Measurements from ENCODE around the gene ADGRG4.
"Not testable (repeated sequence)": the region's sequence is repeated elsewhere in the genome, so short reads cannot be mapped to it uniquely, and the experiment has no call there.

The ADGRG4 gene

GRCh38 chrX:136300721-136301120 lies at the start of gene ADGRG4:
TSS of gene ADGRG4 (plus strand) at chrX:136300963. CDS start at chrX:136308778, 7,815 bp downstream.
- not testable (repeated sequence) for H3K27ac ChIP-seq

- no peak for TF ChIP-seq CTCF (conservative IDR thresholded peaks at IDR 0.05)
Measured at GRCh38 chrX:136251041-136251991, 49.4 kb upstream of the ADGRG4 start, which contains the start of gene MAP7D3. TSS of gene MAP7D3 (minus strand) at chrX:136251400. CDS start at chrX:136251358, 42 bp downstream.

DNA sequence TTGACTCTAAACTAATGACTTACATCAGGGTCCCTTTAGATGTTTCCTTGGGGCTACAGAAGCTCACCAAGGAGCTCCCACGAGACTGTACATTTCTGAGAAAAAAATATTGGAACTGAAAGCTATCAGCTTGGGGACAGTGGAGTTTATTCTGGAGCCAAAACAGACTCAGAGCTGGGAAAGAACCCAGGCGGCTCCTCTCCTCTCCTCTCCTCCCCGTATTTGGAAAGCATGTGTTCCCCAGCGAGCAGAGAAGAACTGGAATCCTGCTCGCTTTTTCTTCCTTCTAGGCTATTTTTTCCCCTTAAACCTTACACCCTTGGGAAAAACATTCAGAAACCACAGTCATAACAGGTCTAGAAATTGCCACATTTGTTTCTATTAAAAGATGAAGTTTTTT lies 45.2 kb upstream of the ADGRG4 start:
- no peak overlapping the region for H3K27ac ChIP-seq
- no peak for TF ChIP-seq CTCF (conservative IDR thresholded peaks at IDR 0.05)

More at GRCh38 chrX:136251041-136251991, 49.4 kb upstream of the ADGRG4 start, which contains the start of gene MAP7D3:
- H3K27ac ChIP-seq: peak within 1 kb of the TSS; percentile 28; the same call in 1 of the 2 replicates

DNA sequence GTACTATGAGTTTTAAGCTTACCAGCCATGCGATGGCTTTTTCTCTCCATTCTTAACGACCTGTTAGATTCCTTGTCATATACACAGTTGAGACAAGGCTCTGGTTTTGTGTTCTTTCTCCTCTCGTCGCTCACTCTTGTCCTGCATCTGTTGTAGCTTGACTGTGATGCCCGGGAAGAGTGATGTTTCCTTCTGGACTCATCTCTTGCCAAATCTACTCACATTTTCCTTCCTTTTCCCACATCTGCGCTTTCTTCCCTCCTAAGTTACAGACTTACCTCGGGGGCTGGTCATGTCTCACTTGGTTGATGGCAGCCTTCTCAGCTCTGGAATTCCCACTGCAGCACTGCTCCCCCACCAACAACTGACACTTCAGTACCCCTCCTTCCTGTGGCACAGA lies 44.7 kb upstream of the ADGRG4 start:
- no peak for TF ChIP-seq CTCF (conservative IDR thresholded peaks at IDR 0.05)
- no peak overlapping the region for H3K27ac ChIP-seq

DNA sequence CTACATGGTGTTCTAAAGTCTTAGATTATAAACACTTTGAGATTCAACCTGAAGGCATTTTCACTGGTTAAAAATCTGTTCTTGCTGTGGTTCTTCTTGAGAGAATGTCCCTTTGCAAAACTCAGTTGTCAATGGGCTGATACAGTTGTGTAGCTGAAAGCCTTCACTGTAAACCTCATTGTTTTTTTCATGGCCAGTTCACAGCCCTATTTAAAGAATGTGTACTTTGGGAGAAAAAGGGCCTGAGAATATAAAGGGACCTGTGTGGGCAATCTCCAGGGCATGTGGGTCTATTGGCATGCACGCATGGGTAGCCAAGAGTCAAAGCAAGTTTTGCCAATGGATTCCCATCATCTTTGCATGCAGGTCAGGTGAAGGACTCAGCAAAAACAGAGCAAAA lies 41.8 kb upstream of the ADGRG4 start:
- H3K27ac ChIP-seq: no peak overlapping the region
- no peak for TF ChIP-seq CTCF (conservative IDR thresholded peaks at IDR 0.05)

GRCh38 chrX:136259543-136259942 lies 41.2 kb upstream of the ADGRG4 start:
- TF ChIP-seq CTCF (conservative IDR thresholded peaks at IDR 0.05): no peak
- no peak overlapping the region for H3K27ac ChIP-seq

GRCh38 chrX:136260776-136261175 lies 40.0 kb upstream of the ADGRG4 start:
- H3K27ac ChIP-seq: no peak overlapping the region

More at GRCh38 chrX:136260776-136261175, 40.0 kb upstream of the ADGRG4 start:
- no peak for TF ChIP-seq CTCF (conservative IDR thresholded peaks at IDR 0.05)
